Urinary bladder (tissue), 4 donors: ENCODE data around the gene CCDC149. TPM values are rescaled to one million over a fixed set of nuclear protein-coding genes. Genes with fewer than 3 reads are reported as not detected.

ENCODE experiments used
- DNase-seq: peaks from one replicate; pipeline ENCODE4 v3.0.0-alpha.2; 2015; ENCODE audit errors: extremely low spot score
- H3K27ac ChIP-seq: one replicate; pipeline ENCODE4 v1.5.1; 2013; ENCODE audit warnings: low read depth, mild to moderate bottlenecking, moderate library complexity
- H3K36me3 ChIP-seq: one replicate; pipeline ENCODE4 v1.6.1; 2013; ENCODE audit warnings: mild to moderate bottlenecking, moderate library complexity; ENCODE audit not compliant: insufficient read depth
- H3K4me1 ChIP-seq: one replicate; pipeline ENCODE4 v1.6.1; 2013; ENCODE audit warnings: mild to moderate bottlenecking, moderate library complexity; ENCODE audit not compliant: insufficient read depth
- H3K4me3 ChIP-seq: one replicate; pipeline ENCODE4 v1.5.1; 2013; ENCODE audit warnings: low read depth, low read length
- WGBS: extraction: QIAGEN DNeasy Blood & Tissue Kit; methylation state at CpG from one replicate; pipeline ENCODE4 v1.1.7; 2013; 5-methylcytosine and 5-hydroxymethylcytosine counted together
- polyA plus RNA-seq: library from polyadenylated mRNA; stranded (reverse); fragments of 200-250 nt; gene quantifications from one replicate; pipeline ENCODE4 v1.2.3, GENCODE V29; 2013
- total RNA-seq: library from RNA; depleted of rRNA; stranded (reverse); fragments of >200 nt; gene quantifications from one replicate; pipeline ENCODE4 v1.2.3, GENCODE V29; 2014
- donor health status: healthy with polysubstance abuse.
- donor health status: healthy.

CCDC149 gene
- total and polyA plus RNA-seq, 2 donors, result 10.1 to 17.4 TPM

DNA sequence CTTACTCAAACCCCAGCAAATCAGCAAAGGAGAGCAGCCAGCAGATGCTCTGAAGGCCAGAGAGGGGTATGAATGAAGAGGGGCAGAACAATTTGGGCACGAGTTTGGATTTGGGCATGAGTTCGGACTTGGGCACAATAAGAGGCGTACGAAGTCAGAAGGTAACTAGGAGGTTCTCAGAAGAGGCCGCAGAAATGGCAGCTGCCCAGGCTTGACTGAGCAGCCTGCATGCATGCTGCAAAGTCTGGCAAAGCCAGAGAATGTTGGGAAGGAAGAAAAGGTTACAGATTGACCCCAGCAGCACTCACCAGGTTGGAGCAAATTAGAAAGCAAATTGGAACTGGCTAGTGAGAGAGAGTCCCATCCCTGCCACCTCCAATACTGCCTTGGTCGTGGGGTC, 15.2 kb downstream of the CCDC149 start:
- Histone ChIP-seq H3K4me3 (no peak overlapping the region), H3K27ac (no peak overlapping the region), H3K4me1 (no peaks in the 10 kb centered on the region), H3K36me3 (no peaks in the 10 kb centered on the region)
- 92% methylated on average over 6 of the region's 6 CpGs for WGBS
- no peak for DNase-seq

DNA sequence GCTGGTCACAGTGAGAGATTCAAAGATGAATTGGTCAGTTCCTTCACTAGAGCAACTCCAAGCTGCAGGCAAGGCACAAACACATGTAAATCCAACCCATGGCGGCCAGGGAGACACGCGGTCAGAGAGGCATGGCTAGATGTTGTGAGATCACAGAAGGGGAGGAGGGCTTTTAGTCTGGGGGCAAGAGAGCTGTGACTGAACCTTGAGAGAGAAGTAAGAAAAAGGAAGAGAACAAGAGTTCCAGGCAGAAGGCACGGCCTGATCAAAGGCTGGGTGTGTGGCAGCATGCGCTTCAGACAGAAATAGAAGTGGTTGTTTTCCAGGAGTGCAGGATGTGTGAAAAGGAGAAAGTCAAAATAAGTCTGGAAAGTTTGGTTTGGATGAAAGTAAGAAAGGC, 15.9 kb downstream of the CCDC149 start:
- DNase-seq, result no peak
- Histone ChIP-seq H3K36me3 (no peaks in the 10 kb centered on the region), H3K27ac (no peak overlapping the region), H3K4me1 (no peaks in the 10 kb centered on the region), H3K4me3 (no peak overlapping the region)
- WGBS, result 91% methylated on average over 5 of the region's 5 CpGs

DNA sequence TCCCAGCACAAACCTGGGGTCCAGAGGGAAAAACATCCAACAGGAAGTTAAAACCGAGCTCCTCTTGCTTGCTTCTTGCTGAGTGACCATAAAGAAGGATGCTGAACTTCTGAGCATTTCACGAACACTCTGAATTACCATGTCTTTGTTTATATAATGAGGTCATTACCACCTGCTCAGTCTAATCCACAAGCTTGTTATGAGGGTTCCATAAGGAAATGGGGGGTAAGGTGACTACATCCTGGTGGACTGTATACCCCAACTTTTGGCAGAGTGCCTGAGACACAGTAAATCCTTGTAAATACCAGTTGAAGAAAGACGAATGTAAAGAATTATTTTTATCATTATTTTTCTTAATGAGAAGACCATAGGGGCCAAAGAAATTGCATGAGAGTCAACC, 16.8 kb downstream of the CCDC149 start:
- Histone ChIP-seq H3K4me3 (no peak overlapping the region), H3K36me3 (no peaks in the 10 kb centered on the region), H3K4me1 (no peaks in the 10 kb centered on the region), H3K27ac (no peak overlapping the region)
- no peak for DNase-seq
- 46% methylated on average over 3 of the region's 3 CpGs for WGBS

DNA sequence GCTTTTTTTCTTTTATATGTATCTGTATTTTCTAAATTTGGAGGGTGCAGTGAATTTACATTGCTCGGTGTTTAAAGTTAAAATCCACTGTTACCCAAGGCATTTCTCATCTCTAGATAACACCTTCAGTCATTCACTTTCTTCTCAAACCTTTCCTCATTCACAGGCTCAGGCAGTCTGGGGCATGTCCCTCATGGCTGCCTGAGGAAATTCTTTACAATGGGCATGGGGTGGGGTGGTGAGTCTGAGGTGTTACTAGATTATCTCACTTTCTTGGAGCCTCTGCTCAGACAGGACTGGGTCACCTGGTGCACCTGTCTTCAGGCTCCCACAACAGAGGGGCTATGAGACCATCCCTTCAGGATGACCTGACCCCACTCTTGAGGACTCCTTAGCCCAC, 17.4 kb downstream of the CCDC149 start:
- Histone ChIP-seq H3K36me3 (no peaks in the 10 kb centered on the region), H3K4me1 (no peaks in the 10 kb centered on the region), H3K4me3 (no peak overlapping the region), H3K27ac (no peak overlapping the region)
- DNase-seq, result no peak
- WGBS, result 81% methylated on average over 1 of the region's 1 CpG

DNA sequence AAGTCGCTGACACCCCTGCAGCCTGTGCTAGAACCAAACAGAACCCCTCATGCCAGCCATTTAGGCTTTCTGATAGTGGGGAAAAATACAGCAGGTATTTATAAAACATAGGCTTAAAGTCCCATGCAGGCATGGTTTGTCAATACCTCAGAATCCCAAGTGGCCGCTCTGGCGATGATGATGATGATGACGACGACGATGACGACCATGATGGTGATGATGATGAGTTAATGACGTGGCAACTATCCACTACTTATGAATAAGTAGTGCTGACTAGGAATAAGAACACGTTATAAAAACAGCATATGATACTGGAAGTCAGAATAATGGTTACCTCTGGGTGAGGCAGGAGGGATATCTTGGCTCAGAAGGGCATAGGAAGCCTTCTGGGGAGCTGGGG, 18.0 kb downstream of the CCDC149 start:
- Histone ChIP-seq H3K27ac (no peak overlapping the region), H3K4me1 (no peaks in the 10 kb centered on the region), H3K4me3 (no peak overlapping the region), H3K36me3 (no peaks in the 10 kb centered on the region)
- WGBS, result 96% methylated on average over 9 of the region's 9 CpGs
- no peak for DNase-seq

DNA sequence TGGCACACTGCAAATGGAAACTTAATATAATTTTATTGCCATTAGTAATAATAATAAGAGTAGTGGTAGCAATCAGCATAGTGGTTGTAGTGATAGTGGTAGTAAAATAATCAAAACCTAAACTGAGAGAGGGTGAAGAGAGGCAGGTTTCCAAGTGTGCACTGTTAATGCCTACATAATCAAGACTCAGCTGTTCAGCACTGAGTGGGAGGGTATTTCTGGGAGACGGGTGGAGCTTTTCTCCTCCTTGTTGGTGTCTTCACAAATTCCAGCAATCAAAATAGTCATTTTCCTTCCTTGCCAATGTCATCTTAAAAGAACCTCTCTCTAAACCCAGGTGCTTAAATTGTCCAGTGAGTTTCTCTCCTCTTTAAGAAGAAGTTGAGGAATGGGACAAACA, 18.6 kb downstream of the CCDC149 start:
- Histone ChIP-seq H3K4me3 (no peak overlapping the region), H3K36me3 (no peaks in the 10 kb centered on the region), H3K27ac (no peak overlapping the region), H3K4me1 (no peaks in the 10 kb centered on the region)
- WGBS, result 85% methylated on average over 1 of the region's 1 CpG
- DNase-seq, result no peak

DNA sequence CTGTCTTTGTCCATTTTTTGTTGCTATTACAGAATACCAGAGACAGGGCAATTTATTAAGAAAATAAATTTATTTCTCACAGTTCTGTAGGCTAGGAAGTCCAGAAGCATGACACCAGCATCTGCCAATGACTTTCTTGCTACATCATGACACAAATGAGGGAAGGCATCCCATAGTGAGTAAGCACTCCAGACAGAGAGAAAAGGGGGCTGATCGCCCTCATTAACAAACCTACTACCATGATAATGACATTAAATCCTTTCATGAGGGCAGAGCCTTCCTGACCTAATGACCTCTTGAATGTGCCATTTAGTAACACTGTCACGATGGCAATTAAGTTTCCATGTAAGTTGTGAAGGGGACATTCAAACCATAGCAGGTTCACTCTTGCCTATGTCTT, 20.1 kb downstream of the CCDC149 start:
- 89% methylated on average over 2 of the region's 2 CpGs for WGBS
- Histone ChIP-seq H3K36me3 (no peaks in the 10 kb centered on the region), H3K27ac (no peak overlapping the region), H3K4me3 (no peak overlapping the region), H3K4me1 (no peaks in the 10 kb centered on the region)
- no peak for DNase-seq

DNA sequence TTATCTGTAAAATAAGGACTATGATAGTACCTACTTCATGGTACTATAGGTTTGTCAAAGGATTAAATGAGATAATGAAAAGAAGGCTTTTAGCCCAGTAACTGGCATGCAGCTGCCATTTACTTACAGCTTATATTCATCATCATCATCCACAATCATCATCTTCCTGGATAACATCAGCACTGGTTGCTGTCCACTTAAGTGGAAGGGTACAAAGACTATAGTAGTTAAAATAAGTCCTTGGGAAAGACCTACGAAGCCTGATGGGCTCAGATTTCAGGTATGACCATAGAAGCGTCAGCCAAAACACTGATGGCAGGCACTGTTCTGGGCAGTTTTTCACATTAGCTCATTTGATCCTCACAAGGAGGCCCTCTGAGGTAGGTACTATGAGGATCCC, 20.6 kb downstream of the CCDC149 start:
- Histone ChIP-seq H3K4me1 (no peaks in the 10 kb centered on the region), H3K36me3 (no peaks in the 10 kb centered on the region), H3K27ac (no peak overlapping the region), H3K4me3 (no peak overlapping the region)
- 91% methylated on average over 2 of the region's 2 CpGs for WGBS
- DNase-seq, result no peak

DNA sequence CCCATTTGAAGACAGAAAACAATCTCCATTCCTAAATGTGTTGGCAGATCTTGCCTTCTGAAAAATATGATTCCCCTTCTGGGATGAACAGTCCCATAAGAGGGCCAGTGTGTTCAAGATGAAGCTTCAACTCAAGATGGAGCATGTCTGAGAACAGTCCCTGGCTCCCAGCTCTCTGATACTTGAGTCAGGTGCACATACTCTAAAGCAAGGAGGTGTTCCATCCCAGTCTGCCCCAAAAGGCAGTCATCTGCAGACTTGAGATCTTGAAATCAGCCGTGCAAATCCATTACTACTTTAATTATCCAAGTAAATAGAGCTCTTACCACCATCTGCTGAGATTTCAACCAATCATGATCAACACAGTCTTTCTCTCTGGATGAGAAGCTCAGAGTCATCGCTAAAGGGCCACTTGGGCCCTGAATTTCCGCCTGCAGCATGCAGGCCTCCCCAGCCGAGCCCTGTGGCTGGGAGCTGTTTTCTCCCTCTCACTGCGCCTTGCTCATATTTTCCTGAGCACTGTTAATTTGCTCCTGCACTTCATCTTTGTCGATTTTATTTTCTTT, 22.2 kb downstream of the CCDC149 start:
- Histone ChIP-seq H3K4me1 (no peaks in the 10 kb centered on the region), H3K27ac (no peak overlapping the region), H3K4me3 (no peak overlapping the region), H3K36me3 (no peaks in the 10 kb centered on the region)
- 93% methylated on average over 6 of the region's 6 CpGs for WGBS
- no peak for DNase-seq

DNA sequence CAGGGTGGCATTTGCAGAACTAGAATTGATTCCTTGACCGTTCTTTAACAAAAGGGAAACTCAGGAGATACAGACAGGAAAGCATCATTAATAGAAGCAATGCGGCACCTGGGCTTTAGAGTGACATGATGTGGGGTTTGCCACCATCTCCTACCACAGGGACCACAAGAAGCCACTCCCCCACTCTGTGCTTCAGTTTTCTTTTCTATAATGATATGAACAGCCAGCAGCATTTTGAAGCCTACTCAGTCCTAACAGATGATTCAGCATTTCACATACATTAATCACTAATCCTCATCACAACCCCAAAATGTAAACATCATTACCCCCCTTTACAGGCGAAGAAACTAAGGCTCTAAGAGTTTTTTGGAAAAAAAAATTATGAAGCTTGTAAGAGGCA, 22.9 kb downstream of the CCDC149 start:
- no peak overlapping the region for H3K27ac ChIP-seq
- H3K4me3 ChIP-seq, result no peak overlapping the region
- 95% methylated on average over 3 of the region's 3 CpGs for WGBS
- H3K36me3 ChIP-seq, result no peaks in the 10 kb centered on the region
- H3K4me1 ChIP-seq, result no peaks in the 10 kb centered on the region
- DNase-seq, result no peak

DNA sequence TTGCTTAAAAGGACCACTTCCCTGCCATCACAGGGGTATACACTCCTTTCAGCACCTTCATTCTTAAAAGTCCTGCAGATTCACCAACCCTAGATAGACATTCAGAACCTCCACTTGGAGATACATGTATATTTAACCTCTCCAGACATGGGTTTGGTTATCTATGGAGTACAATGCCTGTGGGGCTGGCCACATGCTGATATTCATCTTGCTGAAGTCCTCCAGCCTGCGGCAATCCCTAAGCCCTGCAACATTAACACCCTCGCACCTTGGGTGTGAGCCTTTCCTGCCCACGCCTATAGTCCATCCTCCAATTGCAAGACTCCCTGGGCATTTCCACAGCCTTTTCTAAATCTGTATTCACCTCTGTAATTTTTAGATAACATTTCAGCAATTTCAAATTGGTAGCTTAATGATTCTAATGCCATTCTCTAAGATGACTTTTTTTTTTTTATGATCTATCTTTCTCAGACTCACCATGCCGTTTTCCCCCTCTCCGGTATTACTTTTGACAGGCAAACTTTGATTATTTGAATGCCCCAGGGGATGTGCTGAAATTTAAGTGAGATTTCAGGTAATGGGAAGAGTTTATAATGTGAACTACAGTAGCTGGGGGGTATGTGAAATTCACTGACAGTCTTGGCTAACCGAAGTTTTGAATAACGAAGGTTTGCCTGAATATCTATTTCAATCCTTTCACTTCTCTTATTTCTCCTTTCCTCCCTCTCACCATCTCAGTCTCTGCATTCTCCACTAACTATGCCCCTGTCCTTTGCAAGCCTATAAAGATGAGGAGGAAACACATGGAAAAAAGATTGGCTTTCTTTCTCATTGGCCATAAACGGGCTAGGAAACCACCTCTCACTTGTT, 24.1 kb downstream of the CCDC149 start:
- Histone ChIP-seq H3K4me3 (no peak overlapping the region), H3K36me3 (no peaks in the 10 kb centered on the region), H3K27ac (no peak overlapping the region), H3K4me1 (no peaks in the 10 kb centered on the region)
- no peak for DNase-seq
- 93% methylated on average over 8 of the region's 8 CpGs for WGBS

DNA sequence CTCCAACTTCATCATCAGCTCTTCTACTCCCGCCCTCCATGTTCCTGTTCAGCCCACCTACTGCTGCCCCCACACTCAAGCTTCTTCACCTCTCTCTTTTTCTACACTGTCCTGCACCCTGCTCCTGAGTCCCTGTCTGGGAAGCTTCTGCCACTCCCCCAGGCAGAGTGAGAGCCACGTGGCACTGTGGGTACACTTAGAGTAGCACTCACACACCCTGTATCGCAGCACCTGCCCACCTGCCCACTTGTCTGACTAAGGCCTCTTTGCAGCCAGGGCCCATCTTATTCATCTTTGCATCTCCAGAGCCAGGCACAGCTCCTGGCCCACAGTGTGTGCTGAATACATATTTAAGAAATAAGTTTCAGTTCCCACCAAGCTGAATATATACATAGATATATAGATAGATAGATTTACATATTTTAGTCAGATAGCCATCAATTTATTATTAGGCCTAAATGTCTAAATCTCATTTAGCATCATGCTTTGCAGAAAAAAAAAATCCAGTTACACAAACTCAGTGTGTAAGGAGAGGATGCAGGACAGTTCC, 24.9 kb downstream of the CCDC149 start:
- DNase-seq, result no peak
- 92% methylated on average over 3 of the region's 3 CpGs for WGBS
- no peaks in the 10 kb centered on the region for H3K4me1 ChIP-seq
- no peak overlapping the region for H3K4me3 ChIP-seq
- H3K36me3 ChIP-seq, result no peaks in the 10 kb centered on the region
- no peak overlapping the region for H3K27ac ChIP-seq

DNA sequence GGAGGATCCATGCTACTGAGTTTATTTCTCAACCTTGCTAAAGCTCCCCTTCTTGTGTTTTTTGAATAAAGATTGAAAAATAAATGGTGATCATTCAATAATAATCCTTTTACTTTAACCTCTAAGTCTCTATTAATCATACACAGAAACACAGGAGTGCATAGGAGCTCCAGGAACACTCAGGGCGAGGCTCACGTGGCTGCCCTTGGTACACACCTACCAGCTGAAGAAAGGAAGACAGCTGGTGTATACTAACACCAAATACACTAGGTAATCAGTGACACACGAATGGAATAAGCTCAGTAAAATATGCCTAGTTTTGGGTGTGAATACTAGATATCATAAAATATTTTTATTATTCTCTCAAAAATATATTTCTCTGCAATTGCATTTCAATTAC, 26.2 kb downstream of the CCDC149 start:
- Histone ChIP-seq H3K27ac (no peak overlapping the region), H3K36me3 (no peaks in the 10 kb centered on the region), H3K4me1 (no peaks in the 10 kb centered on the region), H3K4me3 (no peak overlapping the region)
- no peak for DNase-seq
- 82% methylated on average over 3 of the region's 3 CpGs for WGBS

DNA sequence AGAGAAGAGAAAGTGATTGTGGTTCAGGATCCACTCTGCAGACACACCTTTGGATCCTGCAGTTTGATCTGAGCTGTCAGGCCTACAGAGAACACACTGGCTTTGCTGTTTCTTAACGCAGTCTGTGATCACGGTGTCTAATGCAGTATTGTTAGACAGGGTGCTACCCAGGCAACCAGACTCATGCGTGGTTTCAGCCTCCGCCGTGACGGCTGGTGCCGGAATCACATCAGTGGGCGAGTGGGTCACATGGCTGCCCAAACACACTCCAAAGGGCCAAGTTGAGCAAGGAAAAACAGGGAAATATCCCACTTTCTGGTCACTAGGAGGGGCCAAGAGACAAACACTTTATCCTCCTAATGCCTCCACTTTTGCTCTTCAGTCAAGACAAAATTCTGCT, 27.5 kb downstream of the CCDC149 start:
- WGBS, result 92% methylated on average over 8 of the region's 8 CpGs
- DNase-seq, result no peak
- no peak overlapping the region for H3K27ac ChIP-seq
- H3K4me3 ChIP-seq, result no peak overlapping the region
- H3K36me3 ChIP-seq, result no peaks in the 10 kb centered on the region
- no peaks in the 10 kb centered on the region for H3K4me1 ChIP-seq
